NCI-H748 treated with DMSO at 0.1 percent for 48 hours (cell line): ENCODE measurements around the gene ZSCAN5B.
"Not testable (repeated sequence)": the region's sequence is repeated elsewhere in the genome, so short reads cannot be mapped to it uniquely, and the experiment has no call there.

Experiments
- DNase-seq: peaks from one replicate; lab custom pipeline; 2025; lab: John Stamatoyannopoulos, UW

ZSCAN5B gene

GRCh38 chr19:56175861-56176307 is 21.7 kb downstream of the ZSCAN5B start, which contains the start of gene GALP:
GALP (plus strand) TSS chr19:56176008; CDS start chr19:56177109, 1,101 bp downstream.
- DNase-seq, result not testable (repeated sequence)

- DNase-seq, result no peak
Measured at GRCh38 chr19:56174550-56174949, 23.0 kb downstream of the ZSCAN5B start.

- no peak for DNase-seq
Measured at GRCh38 chr19:56174086-56174485, 23.5 kb downstream of the ZSCAN5B start.

GRCh38 chr19:56170261-56170660 is 27.3 kb downstream of the ZSCAN5B start:
- DNase-seq, result no peak

- no peak for DNase-seq
Measured at GRCh38 chr19:56167064-56167578, 30.5 kb downstream of the ZSCAN5B start.

GRCh38 chr19:56163097-56163496 is 34.5 kb downstream of the ZSCAN5B start:
- no peak for DNase-seq

GRCh38 chr19:56162258-56162657 is 35.3 kb downstream of the ZSCAN5B start:
- DNase-seq, result no peak

- DNase-seq, result no peak
Measured at GRCh38 chr19:56161534-56161933, 36.0 kb downstream of the ZSCAN5B start.

GRCh38 chr19:56159622-56160271 is 37.8 kb downstream of the ZSCAN5B start:
- DNase-seq, result no peak

GRCh38 chr19:56159009-56159559 is 38.5 kb downstream of the ZSCAN5B start:
- DNase-seq, result no peak

GRCh38 chr19:56158170-56158757 is 39.3 kb downstream of the ZSCAN5B start:
- no peak for DNase-seq

GRCh38 chr19:56156768-56157167 is 40.8 kb downstream of the ZSCAN5B start:
- DNase-seq, result no peak

- DNase-seq, result no peak
Measured at GRCh38 chr19:56155124-56155687, 42.4 kb downstream of the ZSCAN5B start.

GRCh38 chr19:56153507-56153906 is 44.1 kb downstream of the ZSCAN5B start:
- no peak for DNase-seq

GRCh38 chr19:56152644-56153043 is 44.9 kb downstream of the ZSCAN5B start:
- DNase-seq, result no peak

GRCh38 chr19:56150358-56150757 is 47.2 kb downstream of the ZSCAN5B start:
- no peak for DNase-seq

GRCh38 chr19:56149656-56150038 is 47.9 kb downstream of the ZSCAN5B start:
- DNase-seq, result no peak

- not testable (repeated sequence) for DNase-seq
Measured at GRCh38 chr19:56148955-56149655, 48.5 kb downstream of the ZSCAN5B start.

GRCh38 chr19:56148096-56148495 is 49.5 kb downstream of the ZSCAN5B start:
- DNase-seq, result no peak

GRCh38 chr19:56147307-56147706 is 50.3 kb downstream of the ZSCAN5B start:
- DNase-seq, result no peak

GRCh38 chr19:56146904-56147303 is 50.7 kb downstream of the ZSCAN5B start:
- DNase-seq, result no peak

- DNase-seq, result no peak
Measured at GRCh38 chr19:56145698-56146097, 51.9 kb downstream of the ZSCAN5B start.
